GM19397 (cell line): Measurements from ENCODE around the gene SREBF1.
A peak's percentile ranks its signal among the peaks of the same experiment; 100 is the strongest.

ENCODE experiments used
- ATAC-seq: cut with Tn5 transposase; IDR thresholded peaks from one replicate; pipeline ENCODE4 v1.9.1; 2021; ENCODE audit warnings: mild to moderate bottlenecking, moderate library complexity; ENCODE audit not compliant: unreplicated experiment

Gene SREBF1

GRCh38 chr17:17842111-17842876, 5.5 kb upstream of the SREBF1 start:
- ATAC-seq: no peak

GRCh38 chr17:17841601-17842025, 4.8 kb upstream of the SREBF1 start:
- no peak for ATAC-seq

- no peak for ATAC-seq
Measured at GRCh38 chr17:17840751-17841591, 4.2 kb upstream of the SREBF1 start.

DNA sequence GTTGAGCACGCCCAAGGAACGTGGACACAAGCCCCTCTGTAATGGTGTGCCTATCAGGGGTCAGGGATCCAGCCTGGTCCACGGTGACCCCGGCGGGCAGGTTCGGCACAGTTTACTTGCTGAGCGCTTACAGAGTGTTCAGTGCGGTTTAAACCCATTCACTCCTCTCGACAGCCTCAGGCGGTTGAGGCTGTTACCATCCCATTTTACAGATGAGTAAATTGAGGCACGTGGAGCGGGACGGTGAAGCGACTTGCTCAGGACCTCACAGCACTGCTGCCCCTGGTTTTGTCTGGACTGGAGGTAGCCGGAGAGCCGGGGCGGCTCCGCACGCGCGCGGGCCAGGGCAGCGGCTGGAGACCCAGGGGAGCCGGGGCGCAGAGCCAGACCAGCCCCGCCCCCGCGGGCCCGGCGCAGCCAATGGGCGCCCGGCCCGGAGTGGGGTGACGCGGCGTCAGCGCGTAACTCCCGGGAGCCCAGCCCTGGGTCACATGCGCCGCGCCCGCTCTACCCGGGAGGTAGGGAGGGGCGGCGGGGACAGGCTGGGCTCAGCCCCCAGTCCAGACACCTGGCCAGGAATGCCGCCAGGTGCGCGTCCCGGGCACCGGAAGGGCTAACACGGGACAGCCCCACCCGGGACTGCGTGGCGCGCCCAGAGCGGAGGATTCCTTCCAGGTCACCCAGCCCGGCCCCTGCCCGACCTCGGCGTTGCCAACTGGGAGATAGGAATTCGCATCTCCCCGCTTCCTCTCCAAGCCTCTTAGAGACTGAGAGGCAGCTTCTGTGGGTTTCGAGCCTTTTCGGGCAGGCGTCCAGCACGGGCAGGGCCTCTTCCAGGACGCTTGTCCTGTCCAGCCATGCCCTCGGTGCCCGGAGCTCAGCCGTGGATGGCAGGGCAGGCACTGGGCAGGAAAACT, 3.3 kb upstream of the SREBF1 start:
- ATAC-seq: peak; percentile 62

DNA sequence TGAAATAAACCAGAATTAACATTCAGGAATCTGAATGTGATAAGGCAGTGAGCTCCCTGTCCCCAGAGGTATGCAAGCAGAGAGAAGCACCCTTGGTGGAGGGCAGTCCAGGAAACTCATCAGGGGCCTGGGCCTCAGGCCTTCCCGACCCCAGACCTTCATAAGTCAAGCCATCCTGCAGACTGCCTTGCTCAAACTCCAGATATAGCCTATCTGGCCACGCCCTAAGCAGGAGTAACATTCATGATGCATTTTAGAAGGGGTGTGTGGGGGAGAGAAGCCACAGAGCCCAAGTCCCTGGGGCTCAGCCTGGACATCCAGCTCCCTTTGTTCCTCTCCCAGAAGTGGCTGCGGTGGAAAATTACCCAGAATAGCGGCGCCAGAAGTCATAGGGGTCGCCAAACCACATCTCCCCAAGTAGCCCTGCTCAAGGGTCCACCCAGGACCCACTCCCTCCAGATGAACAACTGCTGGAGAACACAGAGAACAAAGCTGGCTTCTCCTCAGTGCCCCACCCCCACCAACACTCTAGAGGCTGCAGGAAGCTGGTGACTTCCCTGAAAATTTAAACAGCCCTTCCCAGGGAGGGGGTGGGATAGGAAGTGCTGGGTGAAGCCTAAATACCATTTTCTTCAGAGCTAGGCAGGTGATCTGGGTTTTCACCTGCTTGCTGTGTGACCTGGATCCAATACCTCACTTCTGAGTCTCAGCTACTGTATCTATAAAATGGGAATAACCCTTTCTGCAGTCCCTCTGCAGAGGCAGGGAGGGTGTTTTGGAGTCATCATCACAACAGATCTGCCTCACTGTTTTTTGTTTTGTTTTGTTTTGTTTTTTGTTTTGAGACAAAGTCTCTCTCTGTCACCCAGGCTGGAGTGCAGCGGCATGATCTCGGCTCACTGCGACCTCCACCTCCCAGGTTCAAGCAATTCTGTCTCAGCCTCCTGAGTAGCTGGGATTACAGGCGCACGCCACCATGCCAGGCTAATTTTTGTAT, 1.5 kb upstream of the SREBF1 start:
- ATAC-seq: no peak

GRCh38 chr17:17837380-17837821, 615 bp upstream of the SREBF1 start:
- no peak for ATAC-seq

DNA sequence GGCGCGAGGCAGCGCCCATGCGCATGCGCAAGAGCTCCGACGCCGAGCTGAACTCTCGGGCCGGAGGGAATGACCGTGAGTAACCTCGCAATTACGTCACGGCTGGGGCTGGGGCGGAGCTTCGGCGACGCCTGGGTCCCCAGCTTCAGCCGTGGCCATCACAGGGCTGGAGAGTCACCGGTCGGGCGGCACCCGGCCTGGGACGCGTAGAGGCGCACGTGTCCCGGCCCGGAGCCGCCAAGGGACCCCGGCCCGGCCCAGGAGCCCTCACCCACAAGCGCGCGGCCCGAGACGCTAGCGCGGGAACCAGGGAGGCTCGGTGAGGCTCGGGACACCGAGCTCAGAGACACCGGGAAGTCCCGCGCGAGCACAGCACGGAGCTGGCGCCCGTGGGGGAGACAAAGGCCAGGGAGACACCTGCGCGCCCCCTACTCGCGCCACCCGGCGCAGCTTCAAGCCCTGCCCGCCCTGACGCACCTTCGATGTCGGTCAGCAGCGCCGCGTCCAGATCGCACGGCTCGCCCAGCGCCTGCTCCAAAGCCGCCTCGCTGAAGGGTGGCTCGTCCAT, 452 bp downstream of the SREBF1 start:
- peak; percentile 62 for ATAC-seq

- ATAC-seq: no peak
Measured at GRCh38 chr17:17835415-17836249, 1.2 kb downstream of the SREBF1 start.

GRCh38 chr17:17834974-17835373, 1.8 kb downstream of the SREBF1 start:
- no peak for ATAC-seq

DNA sequence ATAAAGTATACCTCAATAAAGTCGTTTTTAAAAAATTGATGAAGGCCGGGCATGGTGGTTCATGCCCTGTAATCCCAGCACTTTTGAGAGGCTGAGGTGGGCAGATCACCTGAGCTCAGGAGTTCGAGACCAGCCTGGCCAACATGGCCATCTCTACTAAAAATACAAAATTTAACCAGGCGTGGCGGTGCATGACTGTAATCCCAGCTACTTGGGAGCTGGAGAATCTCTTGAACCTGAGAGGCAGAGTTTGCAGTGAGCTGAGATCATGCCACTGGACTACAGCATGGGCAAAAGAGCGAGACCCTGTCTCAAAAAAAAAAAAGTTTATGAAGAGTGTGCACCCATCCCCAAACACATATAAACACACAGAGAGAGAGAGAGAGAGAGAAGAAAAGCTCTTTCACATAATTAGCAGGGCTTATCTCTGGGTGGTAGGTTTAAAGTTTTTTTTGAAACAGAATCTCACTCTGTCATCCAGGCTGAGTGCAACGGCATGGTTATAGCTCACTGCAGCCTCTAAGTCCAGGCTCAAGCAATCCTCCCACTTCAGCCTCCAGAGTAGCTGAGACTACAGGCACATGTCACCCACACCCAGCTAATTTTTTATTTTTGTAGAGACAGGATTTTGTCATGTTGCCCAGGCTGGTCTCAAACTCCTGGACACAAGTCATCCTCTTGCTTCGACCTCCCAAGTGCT, 3.0 kb downstream of the SREBF1 start:
- no peak for ATAC-seq

DNA sequence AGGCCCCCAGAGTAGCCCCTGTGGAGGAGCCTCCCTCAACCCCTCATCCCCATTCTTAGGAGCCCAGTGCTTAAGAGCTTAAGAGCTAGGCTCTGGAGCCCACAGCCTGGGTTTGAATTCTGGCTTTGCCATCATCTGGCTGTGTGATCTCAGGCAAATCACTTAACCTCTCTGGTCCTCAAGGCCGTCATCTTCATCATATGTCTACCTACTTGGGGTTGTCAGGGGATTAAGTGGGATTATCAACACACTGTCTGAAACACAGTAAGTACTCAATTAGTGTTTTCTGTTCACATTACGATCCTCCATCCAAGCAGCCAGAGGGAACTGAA, 4.8 kb downstream of the SREBF1 start:
- no peak for ATAC-seq

- ATAC-seq: no peak
Measured at GRCh38 chr17:17831208-17832031, 5.4 kb downstream of the SREBF1 start.

DNA sequence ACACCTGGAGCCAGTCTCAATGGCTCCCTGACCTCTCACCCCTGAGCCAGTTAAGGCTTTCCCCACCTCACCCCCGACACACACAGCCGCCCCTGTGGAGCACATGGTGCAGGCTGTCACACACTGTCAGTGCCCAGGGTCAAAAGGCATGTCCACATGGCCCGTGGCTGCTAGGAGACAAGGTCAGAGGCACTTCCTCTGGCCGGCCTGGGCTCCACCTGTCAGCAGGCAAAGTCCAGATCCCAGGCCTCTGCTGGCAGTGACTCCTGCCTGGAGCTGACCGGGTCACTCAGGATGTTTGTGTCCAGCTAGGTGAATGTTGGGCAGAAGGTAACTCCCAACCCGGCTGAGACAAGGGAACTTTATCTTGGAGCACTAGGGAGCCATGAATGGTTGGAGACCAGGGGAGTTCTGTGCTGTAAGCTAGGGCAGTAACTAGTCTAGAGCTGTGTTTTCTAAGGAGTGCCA, 6.0 kb downstream of the SREBF1 start:
- no peak for ATAC-seq

DNA sequence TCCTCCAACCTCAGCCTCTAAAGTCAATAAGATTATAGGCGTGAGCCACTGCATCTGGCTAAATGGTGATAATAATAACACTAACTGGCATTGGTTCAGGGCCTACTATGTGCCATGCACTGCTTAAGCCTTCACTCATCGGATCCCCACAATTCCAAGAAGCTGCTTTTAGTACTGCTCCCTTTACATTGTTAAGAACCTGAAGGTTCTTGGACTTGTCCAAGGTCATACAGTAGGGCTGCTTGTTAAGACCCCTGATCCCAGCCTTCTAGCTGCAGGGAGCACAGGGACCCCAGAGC, 6.6 kb downstream of the SREBF1 start:
- ATAC-seq: no peak

- ATAC-seq: no peak
Measured at GRCh38 chr17:17827826-17828621, 8.8 kb downstream of the SREBF1 start.

- ATAC-seq: no peak
Measured at GRCh38 chr17:17826942-17827785, 9.6 kb downstream of the SREBF1 start.
